Stimulated activated CD4-positive, alpha-beta T cell treated with anti-CD3 and anti-CD28 coated beads, TNF-alpha, amount 100 ng/mL, for 4 hours (primary cell): ENCODE data around the gene ARL16.

ENCODE experiments used
- DNase-seq, 3 experiments: peaks; one replicate each; pipeline ENCODE4 v3.0.0-alpha.2; 2020; ENCODE audit warnings: low read depth in 3 of 3

The ARL16 gene

GRCh38 chr17:81666342-81667191, 17.0 kb downstream of the ARL16 start, which contains the start of the genes CCDC137 and OXLD1:
TSS of gene CCDC137 (plus strand) at chr17:81666737. CDS start at chr17:81666767, 30 bp downstream.
TSS of gene OXLD1 (minus strand) at chr17:81666605. CDS start at chr17:81666577, 28 bp downstream.
- DNase-seq: peak; percentile 81 to 82 (median 82)

GRCh38 chr17:81666092-81666341, 17.6 kb downstream of the ARL16 start:
- DNase-seq: peak in 1 of 3 experiments; percentile 22

- peak; percentile 48 to 54 (median 53) for DNase-seq
Measured at GRCh38 chr17:81665205-81666091, 18.1 kb downstream of the ARL16 start.

GRCh38 chr17:81664051-81664470, 19.5 kb downstream of the ARL16 start:
- no peak for DNase-seq

GRCh38 chr17:81662002-81662401, 21.6 kb downstream of the ARL16 start:
- no peak for DNase-seq

GRCh38 chr17:81660441-81660840, 23.2 kb downstream of the ARL16 start:
- no peak for DNase-seq

GRCh38 chr17:81659038-81659437, 24.6 kb downstream of the ARL16 start:
- no peak for DNase-seq

- no peak for DNase-seq
Measured at GRCh38 chr17:81656835-81657234, 26.8 kb downstream of the ARL16 start.

- no peak for DNase-seq
Measured at GRCh38 chr17:81656118-81656743, 27.4 kb downstream of the ARL16 start, which contains the start of gene PDE6G. TSS of gene PDE6G (minus strand) at chr17:81656542. CDS start at chr17:81653305, 3,237 bp downstream.

GRCh38 chr17:81655378-81656117, 28.0 kb downstream of the ARL16 start:
- no peak for DNase-seq

- DNase-seq: no peak
Measured at GRCh38 chr17:81652906-81653771, 30.5 kb downstream of the ARL16 start.

- DNase-seq: no peak
Measured at GRCh38 chr17:81651692-81652091, 31.9 kb downstream of the ARL16 start.

GRCh38 chr17:81650951-81651350, 32.6 kb downstream of the ARL16 start:
- no peak for DNase-seq

- no peak for DNase-seq
Measured at GRCh38 chr17:81648707-81649085, 34.9 kb downstream of the ARL16 start.

- no peak for DNase-seq
Measured at GRCh38 chr17:81648013-81648706, 35.4 kb downstream of the ARL16 start.

- DNase-seq: no peak
Measured at GRCh38 chr17:81647640-81648012, 36.0 kb downstream of the ARL16 start.

GRCh38 chr17:81646869-81647600, 36.6 kb downstream of the ARL16 start:
- no peak for DNase-seq

GRCh38 chr17:81644976-81645952, 38.3 kb downstream of the ARL16 start:
- no peak for DNase-seq
